Measurements from ENCODE around the gene KIAA0232.

DNA sequence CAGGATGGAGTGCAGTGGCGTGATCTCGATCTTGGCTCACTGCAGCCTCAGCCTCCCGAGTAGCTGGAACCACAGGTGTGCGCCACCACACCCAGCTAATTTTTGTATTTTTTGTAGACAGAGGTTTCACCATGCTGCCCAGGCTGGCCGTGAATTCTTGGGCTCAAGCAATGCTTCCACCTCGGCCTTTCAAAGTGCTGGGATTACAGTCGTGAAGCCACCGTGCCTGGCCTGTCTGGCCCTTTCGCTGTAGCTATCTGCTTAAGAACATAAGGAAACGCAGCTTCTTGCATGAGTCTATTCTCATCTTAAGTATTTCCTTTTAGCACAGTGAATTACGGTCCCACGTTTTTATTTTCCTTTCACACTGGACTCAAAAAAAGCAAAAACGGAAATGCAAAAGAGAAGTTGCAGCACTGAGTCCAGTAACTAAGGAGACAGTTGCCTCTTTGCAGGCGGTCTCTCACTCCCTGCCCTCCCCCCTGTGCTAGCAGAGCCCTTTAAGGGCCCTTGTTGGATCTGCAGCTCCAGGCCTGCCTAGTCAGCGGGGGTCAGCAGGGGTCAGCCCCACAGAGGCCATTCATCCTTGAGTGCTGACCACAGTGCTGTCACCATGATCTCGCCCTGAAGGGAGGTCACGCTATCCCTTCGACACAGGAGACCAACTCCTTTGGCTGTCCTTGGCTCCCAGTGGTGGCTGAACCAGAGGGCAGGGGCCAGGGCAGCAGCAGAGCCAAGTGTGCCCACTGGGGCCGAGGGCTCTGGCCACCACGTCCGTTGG lies 105.3 kb downstream of the KIAA0232 start:
- TF ChIP-seq CTCF (IDR thresholded peaks at IDR 0.05; ENCODE audit: low read depth, low read length) (no peak), POLR2A (IDR thresholded peaks at IDR 0.05; ENCODE audit: extremely low read depth, insufficient read length) (no peak)

All from NB4 (cell line).